ENCODE measurements around the gene PRKAG3. TPM values are rescaled to one million over a fixed set of nuclear protein-coding genes. Genes with fewer than 3 reads are reported as not detected.
"Not testable (repeated sequence)": the region's sequence is repeated elsewhere in the genome, so short reads cannot be mapped to it uniquely, and the experiment has no call there.

The PRKAG3 gene
- total RNA-seq, 2 donors from 2014 or later = not detected

DNA sequence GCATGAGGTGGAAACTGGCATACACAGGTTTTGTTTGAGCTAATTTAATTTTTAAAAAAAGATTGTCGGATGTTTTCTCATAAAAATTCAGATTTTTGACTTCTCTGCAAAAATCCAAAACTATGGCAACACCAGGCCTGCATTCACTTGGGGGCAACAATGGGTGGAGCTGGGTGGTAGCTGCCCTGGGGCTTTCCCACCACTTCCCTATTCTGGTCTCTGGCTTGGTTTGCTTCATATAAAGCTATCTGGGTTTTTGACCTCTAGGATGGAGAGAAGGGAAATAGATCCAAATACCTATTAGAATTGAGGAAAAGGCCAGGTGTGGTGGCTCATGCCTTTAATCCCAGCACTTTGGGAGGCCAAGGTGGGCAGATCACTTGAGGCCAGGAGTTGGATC, 55.1 kb downstream of the PRKAG3 start:
- Histone ChIP-seq H3K36me3 (replicated peaks in 1 of 2; ENCODE audit: insufficient read depth in 1 of 2, low read depth in 2 of 2) (no peaks in the 10 kb centered on the region), H3K4me1 (peaks cover 9% of the 10 kb centered on the region), H3K9me3 (no peaks in the 10 kb centered on the region), H3K4me3 (no peak overlapping the region), H3K27me3 (no peaks in the 10 kb centered on the region), H3K27ac (no peak overlapping the region)
- intact Hi-C loops (cut with DNase I) = no loop called here
- 94 to 95% methylated on average over 1 of the region's 1 CpG for WGBS, 2 donors
- DNase-seq (no peak), ATAC-seq (no peak)
- TF ChIP-seq, protein P1, sequence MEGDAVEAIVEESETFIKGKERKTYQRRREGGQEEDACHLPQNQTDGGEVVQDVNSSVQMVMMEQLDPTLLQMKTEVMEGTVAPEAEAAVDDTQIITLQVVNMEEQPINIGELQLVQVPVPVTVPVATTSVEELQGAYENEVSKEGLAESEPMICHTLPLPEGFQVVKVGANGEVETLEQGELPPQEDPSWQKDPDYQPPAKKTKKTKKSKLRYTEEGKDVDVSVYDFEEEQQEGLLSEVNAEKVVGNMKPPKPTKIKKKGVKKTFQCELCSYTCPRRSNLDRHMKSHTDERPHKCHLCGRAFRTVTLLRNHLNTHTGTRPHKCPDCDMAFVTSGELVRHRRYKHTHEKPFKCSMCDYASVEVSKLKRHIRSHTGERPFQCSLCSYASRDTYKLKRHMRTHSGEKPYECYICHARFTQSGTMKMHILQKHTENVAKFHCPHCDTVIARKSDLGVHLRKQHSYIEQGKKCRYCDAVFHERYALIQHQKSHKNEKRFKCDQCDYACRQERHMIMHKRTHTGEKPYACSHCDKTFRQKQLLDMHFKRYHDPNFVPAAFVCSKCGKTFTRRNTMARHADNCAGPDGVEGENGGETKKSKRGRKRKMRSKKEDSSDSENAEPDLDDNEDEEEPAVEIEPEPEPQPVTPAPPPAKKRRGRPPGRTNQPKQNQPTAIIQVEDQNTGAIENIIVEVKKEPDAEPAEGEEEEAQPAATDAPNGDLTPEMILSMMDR (IDR thresholded peaks at IDR 0.05) = no peak
- TF ChIP-seq POLR2A (IDR thresholded peaks at IDR 0.05) = no peak

DNA sequence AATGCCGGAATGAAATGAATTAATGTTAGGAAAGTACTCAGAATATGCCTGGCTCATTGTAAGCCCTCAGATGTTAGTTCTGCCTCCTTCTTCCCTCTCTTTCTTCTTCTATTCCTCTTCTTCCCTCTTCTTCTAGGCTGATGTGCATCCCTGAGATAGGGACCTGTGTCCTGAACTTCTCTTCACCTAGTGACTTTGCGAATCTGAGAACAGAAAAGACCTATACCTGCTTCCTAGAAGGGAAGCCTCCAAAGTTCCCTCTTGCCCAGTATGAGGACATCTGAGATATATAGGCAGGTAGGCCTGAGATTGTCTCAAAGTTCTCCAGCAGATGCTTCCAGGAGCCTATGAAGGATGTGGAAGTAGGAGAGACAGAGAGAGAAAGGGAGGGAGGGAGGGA, 57.7 kb downstream of the PRKAG3 start:
- H3K27me3 ChIP-seq = no peaks in the 10 kb centered on the region
- TF ChIP-seq, protein P1 (IDR thresholded peaks at IDR 0.05) = no peak
- no peak for TF ChIP-seq POLR2A (IDR thresholded peaks at IDR 0.05)
- no peak for DNase-seq

DNA sequence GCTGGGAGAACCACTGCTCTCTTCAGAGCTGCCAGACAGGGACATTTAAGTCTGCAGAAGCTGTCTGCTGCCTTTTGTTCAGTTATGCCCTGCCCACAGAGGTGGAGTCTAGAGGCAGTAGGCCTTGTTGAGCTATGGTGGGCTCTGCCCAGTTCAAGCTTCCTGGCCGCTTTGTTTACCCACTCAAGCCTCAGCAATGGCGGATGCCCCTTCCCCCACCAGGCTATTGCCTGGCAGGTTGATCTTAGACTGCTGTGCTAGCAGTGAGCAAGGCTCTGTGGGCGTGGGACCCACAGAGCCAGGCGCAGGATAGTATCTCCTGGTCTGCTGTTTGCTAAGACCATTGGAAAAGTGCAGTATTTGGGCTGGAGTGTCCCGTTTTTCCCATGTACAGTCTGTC, 58.8 kb downstream of the PRKAG3 start:
- intact Hi-C loops (cut with DNase I); H3K4me1 ChIP-seq; ATAC-seq; H3K4me3 ChIP-seq; H3K9me3 ChIP-seq; H3K27ac ChIP-seq; DNase-seq; H3K36me3 ChIP-seq (replicated peaks in 1 of 2; ENCODE audit: insufficient read depth in 1 of 2, low read depth in 2 of 2); H3K27me3 ChIP-seq: not testable (repeated sequence)
- 86% methylated on average over 5 of the region's 5 CpGs; no CpG with 5 or more reads in 1 of the 2 donors for WGBS, 2 donors

More for the DNA sequence above, 57.7 kb downstream of the PRKAG3 start:
- 88 to 95% methylated on average over 2 of the region's 2 CpGs for WGBS, 2 donors
- Histone ChIP-seq H3K27ac (no peak overlapping the region), H3K4me3 (no peak overlapping the region), H3K36me3 (replicated peaks in 1 of 2; ENCODE audit: insufficient read depth in 1 of 2, low read depth in 2 of 2) (no peaks in the 10 kb centered on the region), H3K9me3 (no peaks in the 10 kb centered on the region), H3K4me1 (no peaks in the 10 kb centered on the region)
- intact Hi-C loops (cut with DNase I) = no loop called here
- ATAC-seq = no peak

Small RNA genes lying within 50 kb of the gene (microRNA-seq; reads per million reads assigned to microRNA genes)
- 0 reads per million in 2 donors for gene MIR9500 (ENCODE audit: borderline number of aligned reads in 2 of 2, borderline replicate concordance in 2 of 2)

Other genes with a start within 250 kb of the PRKAG3 start
- gene PLCD4, start 223.9 kb downstream of the PRKAG3 start, total RNA-seq = under 1 TPM in 1 of 2 donors, not detected in 1; 0.52 TPM
- gene ZNF142, start 172.2 kb downstream of the PRKAG3 start, total RNA-seq = 10 to 100 TPM; 12.2 to 14.3 TPM
- 10 to 100 TPM; 34.2 to 64.3 TPM for gene BCS1L, start 172.1 kb downstream of the PRKAG3 start, total RNA-seq
- gene RNF25, start 159.8 kb downstream of the PRKAG3 start, total RNA-seq = 10 to 100 TPM in 1 of 2 donors, 1 to 10 TPM in 1; 3.0 to 14.8 TPM
- 10 to 100 TPM; 35.0 to 57.4 TPM for gene STK36, start 159.7 kb downstream of the PRKAG3 start, total RNA-seq
- gene TTLL4, start 121.0 kb downstream of the PRKAG3 start, total RNA-seq = 10 to 100 TPM in 1 of 2 donors, 1 to 10 TPM in 1; 9.1 to 31.3 TPM
- gene CYP27A1, start 49.7 kb downstream of the PRKAG3 start, total RNA-seq = 1 to 10 TPM; 9.3 to 9.9 TPM
- 1 to 10 TPM in 1 of 2 donors, not detected in 1; 1.0 TPM for gene WNT6, start 28.0 kb upstream of the PRKAG3 start, total RNA-seq
- gene WNT10A, start 49.0 kb upstream of the PRKAG3 start, total RNA-seq = under 1 TPM in 1 of 2 donors, not detected in 1; 0.52 TPM
- under 1 TPM in 1 of 2 donors, not detected in 1; 0.78 TPM for gene CDK5R2, start 127.9 kb upstream of the PRKAG3 start, total RNA-seq
- gene FEV, start 153.4 kb upstream of the PRKAG3 start, total RNA-seq = not detected
- gene CRYBA2, start 161.6 kb upstream of the PRKAG3 start, total RNA-seq = 10 to 100 TPM; 23.1 to 26.4 TPM
- gene CFAP65, start 209.7 kb upstream of the PRKAG3 start, total RNA-seq = not detected
- 1 to 10 TPM in 1 of 2 donors, not detected in 1; 1.0 TPM for gene IHH, start 229.1 kb upstream of the PRKAG3 start, total RNA-seq